ENCODE results near the gene MED10. TPM values are rescaled to one million over a fixed set of nuclear protein-coding genes. Genes with fewer than 3 reads are reported as not detected.

MED10 gene
- total and polyA plus RNA-seq, 9 of the 15 experiments (the other 6 are each of a cell fraction or from before 2014, with no cell fraction given): 23.8 to 83.4 (median 58.8) TPM

GRCh38 chr5:6377905-6378765, at the start of gene MED10 (continued):
- TF ChIP-seq SP1 (CRISPR knock-in tag; IDR thresholded peaks at IDR 0.05) (peak; percentile 57), NKRF (IDR thresholded peaks at IDR 0.05; ENCODE audit: borderline replicate concordance) (peak; percentile 98), HDAC6 (IDR thresholded peaks at IDR 0.05; ENCODE audit: low read depth, low read length) (no peak), HLTF (IDR thresholded peaks at IDR 0.05) (0 out of 2 replicates have a peak, but pooled peaks have one; percentile 69), E2F4 (CRISPR knock-in tag; IDR thresholded peaks at IDR 0.05; ENCODE audit: low read depth) (no peak), HCFC1 (IDR thresholded peaks at IDR 0.05; ENCODE audit: low read depth, low read length) (peak; percentile 62), BCL6 (CRISPR knock-in tag; IDR thresholded peaks at IDR 0.05) (no peak), FOXJ2 (tag; IDR thresholded peaks at IDR 0.05) (no peak), ZNF239 (CRISPR knock-in tag; IDR thresholded peaks at IDR 0.05) (no peak), ZBTB49 (CRISPR knock-in tag; IDR thresholded peaks at IDR 0.05; ENCODE audit: borderline replicate concordance) (no peak), LARP7 (IDR thresholded peaks at IDR 0.05) (peak; percentile 64; the same call in 1 of the 2 replicates), TCF3 (CRISPR knock-in tag; IDR thresholded peaks at IDR 0.05) (peak; percentile 21; the same call in 1 of the 2 replicates), TGIF2 (CRISPR knock-in tag; IDR thresholded peaks at IDR 0.05) (no peak), KDM5B (IDR thresholded peaks at IDR 0.05; ENCODE audit: insufficient replicate concordance, low read depth, low read length) (peak; percentile 83), ELF1 (tag; IDR thresholded peaks at IDR 0.05) (peak; percentile 96), ARID4B (CRISPR knock-in tag; IDR thresholded peaks at IDR 0.05) (peak; percentile 93), LEF1 (IDR thresholded peaks at IDR 0.05) (no peak)

All from K562 (cell line).